HG03460 (cell line): ENCODE measurements around the gene BOD1.

Experiments used
- ATAC-seq: cut with Tn5 transposase; IDR thresholded peaks from one replicate; pipeline ENCODE4 v1.9.1; 2021; ENCODE audit not compliant: unreplicated experiment

The BOD1 gene

GRCh38 chr5:173578947-173579615 lies 37.4 kb downstream of the BOD1 start:
- no peak for ATAC-seq

DNA sequence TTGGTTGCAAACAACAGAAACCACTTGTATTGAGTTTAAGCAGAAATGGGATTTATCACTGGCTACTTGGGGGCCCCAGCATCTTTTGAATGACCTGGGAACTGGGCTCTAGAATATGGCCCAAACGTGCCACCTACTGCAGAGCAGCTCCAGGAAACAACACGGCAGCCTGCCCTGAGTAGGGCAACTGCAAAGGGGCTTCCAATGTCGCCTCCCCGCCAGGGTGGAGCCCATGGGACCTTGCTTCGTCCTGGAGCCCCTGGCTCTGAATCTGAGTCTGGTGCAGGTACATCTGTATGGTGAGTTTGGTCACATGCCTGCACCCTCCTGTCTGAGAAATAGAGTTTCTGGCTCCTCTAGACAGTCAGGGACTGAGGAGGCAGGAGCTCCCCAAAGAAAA lies 38.6 kb downstream of the BOD1 start:
- ATAC-seq: no peak

DNA sequence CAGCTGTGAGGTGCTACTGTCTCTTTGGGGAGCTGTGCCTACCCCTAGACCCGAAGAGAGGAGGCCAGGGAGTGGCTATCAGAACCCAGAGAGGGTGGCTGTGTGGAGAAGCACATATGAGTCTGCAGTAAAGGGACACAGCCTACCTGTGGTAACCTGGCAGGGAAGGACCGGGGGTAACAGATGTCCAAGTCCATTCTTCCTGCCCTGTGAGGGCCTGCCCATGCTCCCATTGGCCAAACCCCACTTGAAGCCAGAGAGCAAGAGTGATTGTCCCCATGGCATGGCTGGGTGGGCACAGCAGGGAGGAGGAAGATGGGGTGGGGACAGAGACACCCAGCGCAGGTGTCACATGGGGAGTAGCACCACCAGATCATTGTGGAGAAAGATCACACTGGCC lies 39.3 kb downstream of the BOD1 start:
- no peak for ATAC-seq

GRCh38 chr5:173575985-173576384 lies 40.5 kb downstream of the BOD1 start:
- ATAC-seq: no peak

- no peak for ATAC-seq
Observed at GRCh38 chr5:173574983-173575382, 41.5 kb downstream of the BOD1 start.

- ATAC-seq: no peak
Observed at GRCh38 chr5:173573126-173573960, 43.1 kb downstream of the BOD1 start.

- no peak for ATAC-seq
Observed at GRCh38 chr5:173572431-173573125, 43.9 kb downstream of the BOD1 start.

DNA sequence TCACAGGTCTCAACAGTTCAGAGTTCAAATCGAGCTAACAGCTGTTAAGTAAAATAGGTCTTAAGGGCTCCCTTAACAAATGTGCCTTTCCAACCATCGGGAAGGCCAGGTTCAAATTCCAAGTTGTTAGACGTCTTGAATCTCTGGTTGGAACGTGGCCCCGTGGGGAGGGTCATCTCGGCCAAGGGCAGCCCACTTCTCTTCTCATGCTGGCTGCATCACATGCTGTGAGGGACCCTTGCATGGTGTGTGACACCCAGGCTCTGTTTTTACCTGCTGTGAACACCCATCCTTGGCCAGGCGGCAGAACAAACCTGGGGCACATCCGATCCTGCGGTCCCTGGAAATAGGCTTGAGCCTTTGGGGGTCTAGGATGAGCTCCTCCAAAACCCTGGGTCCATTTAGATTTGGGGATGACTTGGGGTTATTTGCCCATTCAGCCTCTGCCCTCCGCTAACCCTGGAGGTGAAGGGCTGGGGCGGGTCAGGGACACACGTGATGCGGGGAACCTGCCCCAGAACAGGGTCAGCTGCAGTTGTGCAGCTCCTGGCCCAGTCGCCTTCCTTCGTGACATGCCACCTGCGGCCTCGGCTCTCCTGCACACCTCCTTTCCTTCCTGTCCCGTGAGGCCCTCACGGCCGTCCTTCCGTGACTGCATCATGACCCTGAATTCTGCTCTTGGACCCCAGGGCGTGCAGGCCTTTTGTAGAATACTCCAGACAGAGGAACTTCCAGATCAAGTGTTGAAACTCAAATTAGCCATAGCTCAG lies 45.9 kb downstream of the BOD1 start:
- ATAC-seq: no peak

DNA sequence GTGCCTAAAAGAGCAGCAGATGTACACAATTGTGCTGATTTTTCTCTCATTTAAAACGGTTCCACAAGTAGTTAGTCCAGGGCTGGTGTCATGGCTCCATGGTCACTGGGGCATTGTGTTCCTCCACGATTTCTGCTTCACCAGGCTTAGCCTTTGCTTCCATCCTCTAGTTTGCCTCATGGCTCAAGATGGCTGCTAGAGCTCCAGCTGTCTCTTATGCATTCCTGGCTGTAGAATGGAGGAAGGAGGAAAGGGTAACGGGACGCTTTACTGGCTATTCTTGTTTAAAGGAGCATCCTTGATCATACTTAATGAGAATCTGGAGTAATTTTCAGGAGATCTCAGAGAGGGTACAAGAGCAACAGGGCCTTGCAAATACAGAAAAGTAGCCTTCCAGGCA lies 47.7 kb downstream of the BOD1 start:
- no peak for ATAC-seq

- no peak for ATAC-seq
Observed at GRCh38 chr5:173568128-173568527, 48.3 kb downstream of the BOD1 start.

- ATAC-seq: no peak
Observed at GRCh38 chr5:173567548-173567947, 48.9 kb downstream of the BOD1 start.

DNA sequence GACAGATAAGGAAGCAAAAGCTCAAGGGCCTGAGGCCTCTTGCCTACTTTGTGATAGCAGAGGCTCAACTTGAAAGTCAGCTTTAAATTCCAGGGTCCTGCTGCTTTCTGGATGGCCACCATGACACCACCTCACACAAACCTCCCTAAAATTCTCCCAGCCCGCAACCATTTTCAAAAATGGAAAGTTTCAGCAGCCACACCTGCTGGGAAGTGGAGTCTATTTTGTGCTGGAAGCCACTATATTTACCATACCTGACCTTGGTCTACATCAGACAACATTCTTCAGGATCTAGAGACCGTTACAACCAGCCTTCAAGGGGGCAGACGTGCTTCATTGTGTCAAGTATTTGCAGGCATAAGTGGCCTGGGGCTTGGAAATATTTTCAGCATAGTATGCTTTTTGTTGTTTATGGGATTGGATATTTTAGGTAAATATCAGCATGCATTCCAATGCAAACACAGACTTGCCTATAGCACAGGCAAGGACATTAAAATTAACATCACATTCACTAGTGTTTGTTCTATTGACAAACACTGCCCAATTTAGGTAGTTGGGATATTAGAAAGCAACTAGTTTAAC lies 50.9 kb downstream of the BOD1 start:
- no peak for ATAC-seq

DNA sequence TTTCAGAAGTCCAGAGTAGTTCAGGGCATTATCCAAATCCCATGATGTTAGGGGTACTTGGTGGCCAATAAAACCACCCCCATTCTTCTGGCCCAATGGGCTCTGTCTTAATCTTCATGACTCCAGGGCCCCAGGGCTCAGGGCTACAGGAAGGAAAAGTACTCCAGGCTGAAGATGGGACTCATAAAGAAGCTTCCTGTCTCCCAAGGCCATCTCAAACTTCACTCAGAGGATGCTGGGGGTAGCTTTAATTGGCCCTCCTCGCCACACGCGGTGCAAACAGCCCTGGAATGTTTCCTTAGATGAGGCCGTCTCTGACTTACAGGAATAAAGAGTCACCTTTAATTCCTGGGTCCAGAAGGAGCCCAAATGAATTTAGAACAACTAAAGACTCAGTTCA lies 52.3 kb downstream of the BOD1 start:
- no peak for ATAC-seq

GRCh38 chr5:173563246-173563645 lies 53.2 kb downstream of the BOD1 start:
- ATAC-seq: no peak

- no peak for ATAC-seq
Observed at GRCh38 chr5:173562451-173562850, 54.0 kb downstream of the BOD1 start.
